Osteoblast (primary cell): Measurements from ENCODE around the gene TSPOAP1. TPM values are rescaled to one million over a fixed set of nuclear protein-coding genes. Genes with fewer than 3 reads are reported as not detected.

ENCODE experiments used
- DNase-seq: peaks from one replicate; pipeline ENCODE4 v3.0.0; 2011; ENCODE audit warnings: low spot score, mixed read lengths; ENCODE audit not compliant: insufficient read length; ENCODE audit errors: missing footprints
- H2AFZ ChIP-seq: 2 replicates; pipeline ENCODE4 v1.6.0; 2011; ENCODE audit warnings: mild to moderate bottlenecking, low read length
- H3K27ac ChIP-seq: 2 replicates; pipeline ENCODE4 v1.5.1; 2011; ENCODE audit warnings: mild to moderate bottlenecking, low read depth, low read length, moderate library complexity
- H3K27me3 ChIP-seq: 2 replicates; pipeline ENCODE4 v1.6.0; 2012; ENCODE audit warnings: mild to moderate bottlenecking, control low read depth, inconsistent platforms, low read length, moderate library complexity; ENCODE audit not compliant: insufficient read depth
- H3K36me3 ChIP-seq: 2 replicates; pipeline ENCODE4 v1.5.1; 2011; ENCODE audit warnings: mild to moderate bottlenecking, low read length, control low read depth, moderate library complexity; ENCODE audit not compliant: insufficient read depth
- H3K4me1 ChIP-seq: 2 replicates; pipeline ENCODE4 v1.5.1; 2011; ENCODE audit warnings: mild to moderate bottlenecking, low read length, control low read depth, moderate library complexity; ENCODE audit not compliant: insufficient read depth
- H3K4me2 ChIP-seq: 2 replicates; pipeline ENCODE4 v1.6.0; 2011; ENCODE audit warnings: mild to moderate bottlenecking, low read length; ENCODE audit not compliant: insufficient read depth
- H3K4me3 ChIP-seq: fragments of 200-600 bp; sonication (generic); 3 replicates; pipeline ENCODE4 v1.5.1; 2012; ENCODE audit warnings: mild to moderate bottlenecking, low read length, inconsistent platforms; ENCODE audit not compliant: insufficient read depth
- H3K79me2 ChIP-seq: 2 replicates; pipeline ENCODE4 v1.6.0; 2012; ENCODE audit warnings: mild to moderate bottlenecking, low read length, control low read depth, inconsistent platforms; ENCODE audit not compliant: insufficient read depth
- H3K9me3 ChIP-seq: 2 replicates; pipeline ENCODE4 v1.5.1; 2011; ENCODE audit warnings: low read depth, low read length, control low read depth
- H4K20me1 ChIP-seq: 2 replicates; pipeline ENCODE4 v1.6.0; 2012; ENCODE audit warnings: mild to moderate bottlenecking, low read length, control low read depth; ENCODE audit not compliant: insufficient read depth
- total RNA-seq: library from RNA; depleted of rRNA; stranded (reverse); fragments of >200 nt; gene quantifications from 2 replicates; pipeline ENCODE4 v1.2.3, GENCODE V29; 2012
- TF ChIP-seq, protein P1 (sequence below): IDR thresholded peaks from 2 replicates; pipeline ENCODE4 v1.5.1; 2011; ENCODE audit warnings: mild to moderate bottlenecking, low read depth, low read length, moderate library complexity; ENCODE audit errors: extremely low read depth

Gene TSPOAP1
- total RNA-seq, 1 donor, result 4.3 TPM

DNA sequence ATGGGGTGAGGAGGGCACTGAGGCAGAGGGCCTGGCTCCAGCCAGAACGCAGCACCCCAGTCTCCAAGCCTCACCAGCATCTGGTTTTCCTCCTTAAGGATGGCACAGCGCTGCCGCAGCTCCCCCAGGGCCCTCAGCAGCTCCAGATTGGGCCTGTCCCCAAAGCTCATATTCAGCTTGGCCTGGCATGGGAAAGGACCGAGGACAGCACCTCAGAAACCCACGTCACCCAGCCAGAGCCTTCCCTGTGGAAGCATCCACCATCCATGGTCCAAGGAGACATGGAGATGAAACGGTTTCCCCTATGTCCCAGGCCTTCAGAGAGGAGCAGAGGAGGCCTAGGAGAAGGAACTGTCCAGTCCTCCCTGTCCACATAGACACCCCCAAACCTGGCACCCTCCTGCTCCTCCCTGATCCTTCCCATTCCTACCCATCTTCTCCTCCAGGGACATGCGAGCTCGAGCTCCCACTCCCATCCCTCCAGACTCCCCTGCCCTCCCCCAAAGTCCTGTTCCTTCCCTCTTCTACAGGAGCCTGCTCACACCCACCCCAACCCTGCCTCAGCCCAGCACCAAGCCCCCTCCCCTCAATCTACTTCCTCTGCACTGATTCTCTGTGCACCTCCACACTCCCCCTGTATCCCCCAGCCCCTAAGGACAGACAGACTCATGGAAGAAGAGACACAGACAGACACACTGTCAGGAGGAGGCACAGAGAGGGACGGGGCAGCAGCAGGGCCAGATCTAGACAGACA lies 1.8 kb downstream of the TSPOAP1 start:
- Histone ChIP-seq H3K4me1 (no peaks in the 10 kb centered on the region), H3K4me3 (no peak overlapping the region), H3K4me2 (no peak overlapping the region), H4K20me1 (no peaks in the 10 kb centered on the region), H3K79me2 (no peaks in the 10 kb centered on the region), H3K27me3 (peaks cover 14% of the 10 kb centered on the region), H3K9me3 (no peaks in the 10 kb centered on the region), H2AFZ (no peak overlapping the region), H3K36me3 (no peaks in the 10 kb centered on the region), H3K27ac (no peak overlapping the region)
- DNase-seq, result peak; percentile 86
- TF ChIP-seq, protein P1, sequence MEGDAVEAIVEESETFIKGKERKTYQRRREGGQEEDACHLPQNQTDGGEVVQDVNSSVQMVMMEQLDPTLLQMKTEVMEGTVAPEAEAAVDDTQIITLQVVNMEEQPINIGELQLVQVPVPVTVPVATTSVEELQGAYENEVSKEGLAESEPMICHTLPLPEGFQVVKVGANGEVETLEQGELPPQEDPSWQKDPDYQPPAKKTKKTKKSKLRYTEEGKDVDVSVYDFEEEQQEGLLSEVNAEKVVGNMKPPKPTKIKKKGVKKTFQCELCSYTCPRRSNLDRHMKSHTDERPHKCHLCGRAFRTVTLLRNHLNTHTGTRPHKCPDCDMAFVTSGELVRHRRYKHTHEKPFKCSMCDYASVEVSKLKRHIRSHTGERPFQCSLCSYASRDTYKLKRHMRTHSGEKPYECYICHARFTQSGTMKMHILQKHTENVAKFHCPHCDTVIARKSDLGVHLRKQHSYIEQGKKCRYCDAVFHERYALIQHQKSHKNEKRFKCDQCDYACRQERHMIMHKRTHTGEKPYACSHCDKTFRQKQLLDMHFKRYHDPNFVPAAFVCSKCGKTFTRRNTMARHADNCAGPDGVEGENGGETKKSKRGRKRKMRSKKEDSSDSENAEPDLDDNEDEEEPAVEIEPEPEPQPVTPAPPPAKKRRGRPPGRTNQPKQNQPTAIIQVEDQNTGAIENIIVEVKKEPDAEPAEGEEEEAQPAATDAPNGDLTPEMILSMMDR, result no peak

GRCh38 chr17:58325976-58326468 lies 2.6 kb downstream of the TSPOAP1 start:
- Histone ChIP-seq H3K79me2 (no peaks in the 10 kb centered on the region), H2AFZ (no peak overlapping the region), H3K4me2 (no peak overlapping the region), H3K27ac (no peak overlapping the region), H3K9me3 (no peaks in the 10 kb centered on the region), H3K4me3 (no peak overlapping the region), H3K27me3 (peaks cover 14% of the 10 kb centered on the region), H4K20me1 (no peaks in the 10 kb centered on the region), H3K36me3 (no peaks in the 10 kb centered on the region), H3K4me1 (no peaks in the 10 kb centered on the region)
- TF ChIP-seq, protein P1, result no peak
- peak; percentile 79 for DNase-seq

GRCh38 chr17:58325289-58325726 lies 3.3 kb downstream of the TSPOAP1 start:
- Histone ChIP-seq H3K36me3 (no peaks in the 10 kb centered on the region), H3K27ac (no peak overlapping the region), H3K79me2 (no peaks in the 10 kb centered on the region), H3K9me3 (no peaks in the 10 kb centered on the region), H3K27me3 (peaks cover 14% of the 10 kb centered on the region), H2AFZ (no peak overlapping the region), H4K20me1 (no peaks in the 10 kb centered on the region), H3K4me1 (no peaks in the 10 kb centered on the region), H3K4me2 (peak overlapping the region; percentile 74), H3K4me3 (no peak overlapping the region)
- TF ChIP-seq, protein P1, result no peak
- peak; percentile 22 for DNase-seq
